GM10248 (cell line): ENCODE results near the gene AGBL3.
A peak's percentile ranks its signal among the peaks of the same experiment; 100 is the strongest.

Source experiments
- CTCF ChIA-PET: fragments of 300-600 bp; sonication (Branson Sonifier 250); formaldehyde crosslinking; extraction: SDS; loops from one replicate; lab custom pipeline; 2021; ENCODE audit warnings: antibody characterized with exemption; lab: Yijun Ruan, JAX
- POLR2A ChIA-PET: fragments of 350-650 bp; sonication (Branson Sonifier 250); formaldehyde crosslinking; extraction: SDS; loops from one replicate; lab custom pipeline; 2020; ENCODE audit warnings: antibody characterized with exemption; lab: Yijun Ruan, JAX
- DNase-seq: peaks from one replicate; pipeline ENCODE4 v3.0.0; 2012; ENCODE audit errors: extremely low spot score
- CTCF ChIP-seq: IDR thresholded peaks from 2 replicates; pipeline ENCODE4 v1.5.1; 2012; ENCODE audit warnings: mild to moderate bottlenecking, low read depth; ENCODE audit errors: extremely low read depth, missing control alignments, control extremely low read depth

AGBL3 gene

DNA sequence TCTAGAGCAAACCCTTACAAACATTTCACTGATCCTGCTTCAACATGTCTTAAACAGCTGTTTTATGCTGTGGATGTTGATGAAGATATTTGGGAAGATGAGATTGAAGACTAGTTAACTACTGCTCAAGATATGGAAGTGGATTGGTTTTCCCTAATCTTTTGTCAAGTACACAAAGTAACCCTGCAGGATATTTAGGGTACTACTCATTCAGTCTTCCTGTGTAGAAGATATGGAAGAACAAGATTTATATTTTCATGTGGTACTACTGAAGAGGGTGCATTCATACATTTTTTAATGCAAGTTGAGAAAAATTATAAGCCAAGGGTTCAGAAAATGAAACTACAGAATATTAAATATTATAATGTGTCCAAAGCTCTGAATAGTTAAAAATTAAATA lies 143.3 kb downstream of the AGBL3 start:
- no peak for TF ChIP-seq CTCF
- CTCF ChIA-PET: no interaction called here
- POLR2A ChIA-PET: no interaction called here
- no peak for DNase-seq

DNA sequence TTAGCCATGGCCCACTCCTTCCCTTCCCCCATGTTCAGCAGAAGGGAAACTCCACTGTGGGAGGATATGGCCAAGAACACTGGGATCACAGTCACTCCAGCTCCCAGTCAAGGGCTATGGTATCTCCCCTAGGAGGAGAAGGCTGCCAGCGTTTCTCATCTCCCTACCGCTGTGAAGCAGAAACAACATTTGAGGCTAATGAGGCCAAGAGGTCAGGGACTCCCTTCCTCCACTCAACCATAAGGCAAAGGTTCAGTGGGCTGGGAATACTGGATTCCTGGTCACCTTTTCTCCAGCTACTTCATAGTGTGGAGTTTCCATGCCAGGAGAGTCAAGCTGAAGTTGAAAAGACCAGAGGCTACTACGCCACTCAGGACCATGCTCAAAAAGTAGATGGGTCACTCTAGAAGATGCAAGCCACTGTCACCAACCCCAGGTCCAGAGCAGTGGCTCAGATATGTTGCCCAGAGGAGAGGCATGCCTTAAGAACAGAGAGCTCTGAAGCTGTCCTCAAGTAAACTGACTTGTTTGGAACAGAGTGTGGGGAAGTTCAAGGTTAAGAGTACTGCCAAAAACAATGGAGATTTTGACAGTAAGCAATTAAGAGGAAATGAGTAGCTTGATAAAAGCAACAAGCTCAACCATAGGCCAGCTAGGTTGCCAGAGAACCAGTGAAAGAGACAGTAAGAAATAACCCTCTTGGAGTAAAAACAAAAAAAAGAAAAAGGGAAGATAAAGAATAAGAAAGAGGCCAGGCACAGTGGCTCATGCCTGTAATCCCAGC lies 157.8 kb downstream of the AGBL3 start:
- ChIA-PET CTCF (interaction anchor here (0.9 to 2.6 kb wide), 6 partner anchors 9 to 157 kb away, joined by 3 to 9 read pairs (median 3); partner anchors contain the start of gene CYREN), POLR2A (no interaction called here)
- DNase-seq: no peak
- no peak for TF ChIP-seq CTCF

GRCh38 chr7:135147341-135147898 lies 161.1 kb downstream of the AGBL3 start:
- POLR2A ChIA-PET: interaction anchor here (0.8 to 2.2 kb wide), 3 partner anchors 11 to 152 kb away, joined by 3 to 7 read pairs (median 4); no protein-coding TSS in a partner anchor
- TF ChIP-seq CTCF: no peak
- no peak for DNase-seq
- CTCF ChIA-PET: interaction anchor here (0.9 to 6.1 kb wide), 8 partner anchors 12 to 160 kb away, joined by 3 to 38 read pairs (median 8); partner anchors contain the start of genes AGBL3 and CYREN

GRCh38 chr7:135147899-135148721 lies 161.8 kb downstream of the AGBL3 start, which contains the start of gene TMEM140:
Gene TMEM140 (plus strand): TSS chr7:135148072. CDS start chr7:135164442, 16,370 bp downstream.
- POLR2A ChIA-PET: interaction anchor here (0.8 to 2.2 kb wide), 3 partner anchors 10 to 153 kb away, joined by 3 to 7 read pairs (median 4); no protein-coding TSS in a partner anchor
- peak; percentile 54 for DNase-seq
- CTCF ChIA-PET: interaction anchor here (0.9 to 6.1 kb wide), 8 partner anchors 11 to 161 kb away, joined by 3 to 38 read pairs (median 8); partner anchors contain the start of genes AGBL3 and CYREN
- no peak for TF ChIP-seq CTCF

DNA sequence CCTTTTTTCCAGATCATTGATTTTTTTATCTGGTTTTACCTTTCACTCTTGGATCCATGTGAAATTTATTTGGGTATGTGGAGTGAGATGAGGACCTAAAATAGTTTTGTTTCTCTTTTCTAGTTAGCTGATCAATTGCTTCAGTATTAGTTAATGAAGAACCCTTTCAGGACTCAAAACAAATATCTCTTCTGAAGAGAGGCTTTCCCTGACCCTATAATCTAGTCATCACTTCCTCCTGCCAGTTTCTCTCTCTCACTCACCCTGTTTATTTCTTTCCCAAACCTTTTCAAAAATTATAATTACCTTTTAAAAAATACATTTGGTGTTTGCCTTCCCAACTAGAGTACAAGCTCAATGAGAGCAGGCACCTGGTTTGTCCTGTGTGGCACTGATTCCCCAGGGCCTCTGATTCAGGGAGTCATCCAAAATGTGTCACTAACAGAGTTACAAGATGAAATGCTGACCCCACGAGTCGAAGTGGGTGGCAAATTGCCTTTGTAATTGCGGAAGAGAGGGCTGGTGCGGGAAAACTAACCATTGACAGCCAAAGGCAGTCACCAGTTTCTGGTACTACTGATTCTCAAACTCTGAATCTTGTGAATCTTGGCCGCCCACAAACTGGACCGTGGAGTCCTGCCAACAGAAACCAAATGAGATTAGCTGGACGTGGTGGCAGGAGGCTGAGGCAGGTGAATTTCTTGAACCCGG lies 163.9 kb downstream of the AGBL3 start:
- DNase-seq: no peak
- ChIA-PET CTCF (interaction anchor here (0.9 to 6.1 kb wide), 6 partner anchors 9 to 164 kb away, joined by 3 to 38 read pairs (median 3); partner anchors contain the start of gene CYREN), POLR2A (interaction anchor here (0.9 kb wide), 1 partner anchor 10 kb away, joined by 3 read pairs; no protein-coding TSS in a partner anchor)
- no peak for TF ChIP-seq CTCF
